Mucosa of descending colon (tissue), 3 donors: ENCODE results near the gene PLXNA4. TPM values are rescaled to one million over a fixed set of nuclear protein-coding genes. Genes with fewer than 3 reads are reported as not detected.

Source experiments
- ATAC-seq: fragments of 200-7000 bp; cut with Tn5 transposase; one replicate; pipeline ENCODE4 v1.9.1; 2020; ENCODE audit warnings: mild to moderate bottlenecking, moderate library complexity
- DNase-seq, 3 donors: peaks; one replicate each; pipeline ENCODE4 v3.0.0-alpha.2; 2020
- H3K36me3 ChIP-seq: fragments of 200-600 bp; one replicate; pipeline ENCODE4 v1.8.0; 2021; ENCODE audit warnings: low read depth, mild to moderate bottlenecking
- H3K4me1 ChIP-seq: fragments of 200-600 bp; one replicate; pipeline ENCODE4 v1.8.0; 2021; ENCODE audit warnings: low read depth, mild to moderate bottlenecking
- H3K4me3 ChIP-seq: fragments of 200-600 bp; one replicate; pipeline ENCODE4 v1.8.0; 2021; ENCODE audit warnings: mild to moderate bottlenecking
- H3K9me3 ChIP-seq: fragments of 200-600 bp; one replicate; pipeline ENCODE4 v1.8.0; 2021; ENCODE audit warnings: mild to moderate bottlenecking
- intact Hi-C, 2 donors: fragments of 100-400 bp; cut with DNase I in 1 of 2; cut with micrococcal nuclease in 1 of 2; formaldehyde crosslinking; loops; one replicate each; pipeline versions ENCODE4 v1.11.0 to v1.11.1; 2022; cut with DNase I, micrococcal nuclease
- total RNA-seq, 3 donors: library from RNA; stranded (reverse); fragmentation: NEBNext Ultra II Directional in 2 of 3; extraction: Animal tissue kit (Norgen Biotek cat#: 25700) in 2 of 3; gene quantifications; one replicate each; pipeline versions ENCODE4 v1.2.1 to v1.2.4, GENCODE V29; 2021 to 2023
- TF ChIP-seq, protein P1 (sequence below): fragments of 200-600 bp; IDR thresholded peaks from one replicate; pipeline ENCODE4 v1.8.0; 2022; ENCODE audit warnings: antibody characterized with exemption, mild to moderate bottlenecking
- donor health status: DM: no; HTN: no; CAD: no; lungs with moderate emphysema.
- donor health status: DM: no; HTN: no; CAD: no.
- donor health status: DM: no; HTN: yes; CAD: no.

Gene PLXNA4
- total RNA-seq, 3 donors from 2014 or later, result 0.78 to 3.5 (median 2.7) TPM

DNA sequence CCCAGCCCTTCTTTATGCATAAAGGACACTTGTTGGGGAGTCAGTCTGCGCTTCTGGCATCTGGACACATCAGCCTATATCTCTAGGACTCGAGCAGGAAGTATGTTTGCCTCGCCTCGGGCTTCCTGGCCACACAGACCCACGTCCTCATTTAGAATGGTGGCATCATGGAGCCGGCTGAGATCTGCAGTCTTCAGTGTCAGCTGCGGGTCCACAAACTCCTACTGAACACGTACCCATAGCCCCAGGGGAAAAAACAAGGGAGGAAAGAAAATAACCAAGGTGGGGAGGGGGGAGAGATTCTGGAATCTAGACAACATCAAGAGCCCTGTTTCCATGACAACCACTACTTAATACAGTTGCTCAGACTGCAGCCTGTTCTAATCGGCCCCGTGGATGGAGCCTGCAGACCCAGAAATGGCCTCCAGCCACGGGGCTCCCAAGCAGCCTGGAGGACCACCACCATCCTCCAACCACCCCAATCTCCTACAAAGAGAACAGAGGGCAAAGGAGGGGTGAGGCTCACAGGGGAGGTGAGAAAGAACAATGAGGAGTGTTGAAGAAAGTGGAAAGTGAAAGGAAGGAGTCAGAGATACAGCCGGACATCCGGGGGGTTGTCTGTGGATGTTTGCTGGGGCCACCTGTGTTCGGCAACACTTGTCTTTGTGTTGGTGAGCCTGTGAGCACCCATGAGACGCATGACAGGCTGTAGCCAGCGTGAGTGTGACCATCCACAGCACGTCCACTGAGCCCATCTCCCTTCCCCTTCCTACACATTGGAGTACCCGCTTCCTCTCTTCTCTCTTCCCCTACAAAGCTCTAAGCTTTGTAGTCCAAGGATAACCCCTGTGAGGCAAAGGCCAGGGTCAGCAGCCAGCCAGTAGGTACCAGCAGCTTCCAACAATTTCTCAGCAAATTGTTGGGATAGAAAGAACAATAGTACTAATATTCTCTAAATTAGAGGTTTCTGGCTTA lies 141.0 kb downstream of the PLXNA4 start:
- no peak for ATAC-seq
- H3K36me3 ChIP-seq, result no peaks in the 10 kb centered on the region
- DNase-seq, result no peak
- TF ChIP-seq, protein P1, sequence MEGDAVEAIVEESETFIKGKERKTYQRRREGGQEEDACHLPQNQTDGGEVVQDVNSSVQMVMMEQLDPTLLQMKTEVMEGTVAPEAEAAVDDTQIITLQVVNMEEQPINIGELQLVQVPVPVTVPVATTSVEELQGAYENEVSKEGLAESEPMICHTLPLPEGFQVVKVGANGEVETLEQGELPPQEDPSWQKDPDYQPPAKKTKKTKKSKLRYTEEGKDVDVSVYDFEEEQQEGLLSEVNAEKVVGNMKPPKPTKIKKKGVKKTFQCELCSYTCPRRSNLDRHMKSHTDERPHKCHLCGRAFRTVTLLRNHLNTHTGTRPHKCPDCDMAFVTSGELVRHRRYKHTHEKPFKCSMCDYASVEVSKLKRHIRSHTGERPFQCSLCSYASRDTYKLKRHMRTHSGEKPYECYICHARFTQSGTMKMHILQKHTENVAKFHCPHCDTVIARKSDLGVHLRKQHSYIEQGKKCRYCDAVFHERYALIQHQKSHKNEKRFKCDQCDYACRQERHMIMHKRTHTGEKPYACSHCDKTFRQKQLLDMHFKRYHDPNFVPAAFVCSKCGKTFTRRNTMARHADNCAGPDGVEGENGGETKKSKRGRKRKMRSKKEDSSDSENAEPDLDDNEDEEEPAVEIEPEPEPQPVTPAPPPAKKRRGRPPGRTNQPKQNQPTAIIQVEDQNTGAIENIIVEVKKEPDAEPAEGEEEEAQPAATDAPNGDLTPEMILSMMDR, result no peak
- H3K4me1 ChIP-seq, result peaks cover 4% of the 10 kb centered on the region
- intact Hi-C loops, result no loop called here
- no peak overlapping the region for H3K4me3 ChIP-seq
- H3K9me3 ChIP-seq, result no peaks in the 10 kb centered on the region

DNA sequence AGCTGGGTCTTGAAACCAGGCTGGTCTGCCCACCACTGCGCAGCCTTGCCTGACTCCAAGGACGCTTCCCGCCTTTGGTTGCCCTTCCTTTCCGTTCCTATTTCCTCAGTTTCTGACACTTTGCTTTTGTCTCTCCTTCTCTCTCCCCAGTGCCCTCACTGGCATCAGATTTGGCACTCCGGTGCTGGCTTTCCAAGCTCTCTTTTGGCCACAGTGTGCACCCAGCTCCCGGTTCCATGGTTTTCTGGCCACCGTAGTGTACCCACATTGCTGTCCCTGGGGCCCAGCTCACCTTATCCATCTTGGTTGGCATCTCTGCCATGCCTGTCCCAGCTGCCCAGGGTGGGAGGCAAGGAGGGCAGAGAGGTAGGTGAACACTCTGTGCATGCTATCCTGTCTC lies 142.2 kb downstream of the PLXNA4 start:
- ATAC-seq (no peak), DNase-seq (no peak)
- Histone ChIP-seq H3K9me3 (no peaks in the 10 kb centered on the region), H3K36me3 (no peaks in the 10 kb centered on the region), H3K4me1 (peaks cover 4% of the 10 kb centered on the region), H3K4me3 (no peak overlapping the region)
- intact Hi-C loops, result no loop called here
- TF ChIP-seq, protein P1, result no peak

DNA sequence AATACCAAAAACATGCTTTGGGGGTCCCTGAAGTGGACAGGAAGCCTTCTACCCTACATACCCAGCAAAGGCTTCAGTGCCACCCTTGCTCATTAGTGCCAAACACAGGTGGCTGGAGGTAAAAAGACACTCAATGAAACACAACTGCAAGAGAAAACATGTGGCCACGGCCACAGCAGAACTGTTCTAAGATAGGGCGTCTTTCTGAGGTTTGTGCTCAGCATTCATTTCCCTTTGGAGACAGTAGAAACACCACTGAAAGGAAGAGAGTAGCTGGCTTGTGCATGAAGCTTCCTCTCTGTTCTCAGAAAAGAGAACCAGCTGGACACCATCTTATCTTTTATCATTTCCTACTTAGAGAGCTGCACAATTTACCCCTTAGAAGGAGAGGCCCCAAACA lies 143.0 kb downstream of the PLXNA4 start:
- TF ChIP-seq, protein P1, result no peak
- intact Hi-C loops, result no loop called here
- no peaks in the 10 kb centered on the region for H3K9me3 ChIP-seq
- peaks cover 4% of the 10 kb centered on the region for H3K4me1 ChIP-seq
- no peak for DNase-seq
- H3K36me3 ChIP-seq, result no peaks in the 10 kb centered on the region
- no peak overlapping the region for H3K4me3 ChIP-seq
- ATAC-seq, result no peak

DNA sequence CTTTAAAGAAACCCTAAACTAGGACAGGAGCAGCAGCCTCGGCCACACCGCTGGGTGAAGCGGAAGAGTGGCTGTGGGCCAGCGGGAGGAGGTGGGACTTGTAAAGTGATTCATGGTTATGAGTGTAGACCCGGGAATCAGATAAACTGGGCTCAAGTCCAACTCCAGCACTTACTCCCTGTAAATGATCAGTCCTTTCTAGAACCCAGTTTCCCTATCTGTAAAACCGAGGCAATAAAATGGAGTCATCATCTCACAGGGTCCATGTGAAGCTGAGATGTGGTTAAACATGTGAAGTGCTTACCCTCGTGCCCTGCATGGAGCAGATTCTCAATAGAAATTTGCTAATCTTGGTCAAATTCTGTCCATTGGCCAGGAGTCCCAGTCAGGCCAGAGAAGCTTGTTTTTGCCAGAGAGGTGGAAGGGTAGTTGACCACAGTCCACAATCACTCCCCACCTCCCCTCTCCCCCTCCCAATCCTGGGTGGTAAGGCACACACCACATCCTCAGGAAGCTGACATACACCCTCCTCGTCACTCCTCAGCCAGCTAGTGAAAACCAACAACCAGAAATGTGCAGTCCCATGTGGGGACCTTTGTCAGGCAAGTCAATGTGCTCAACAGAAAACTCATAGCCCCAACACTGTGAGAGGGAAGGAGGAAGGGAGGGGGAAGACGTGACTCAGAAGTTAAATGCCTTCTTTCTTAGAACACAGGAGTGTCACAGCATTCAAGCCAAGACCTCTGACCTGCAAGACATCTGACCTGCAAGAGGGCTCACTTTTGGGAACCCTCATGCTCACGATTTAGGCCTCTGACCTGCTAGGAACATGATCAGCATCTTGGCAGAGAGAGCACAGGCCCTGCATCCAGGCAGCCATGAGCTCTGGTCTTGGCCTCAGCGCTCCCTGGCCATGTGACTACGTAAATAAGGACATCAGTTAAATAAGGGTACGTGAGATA lies 145.1 kb downstream of the PLXNA4 start:
- Histone ChIP-seq H3K9me3 (no peaks in the 10 kb centered on the region), H3K4me1 (peaks cover 4% of the 10 kb centered on the region), H3K4me3 (no peak overlapping the region), H3K36me3 (no peaks in the 10 kb centered on the region)
- intact Hi-C loops, result no loop called here
- TF ChIP-seq, protein P1, result no peak
- DNase-seq (peak; percentile 76 to 77 (median 77)), ATAC-seq (peak; percentile 91)

DNA sequence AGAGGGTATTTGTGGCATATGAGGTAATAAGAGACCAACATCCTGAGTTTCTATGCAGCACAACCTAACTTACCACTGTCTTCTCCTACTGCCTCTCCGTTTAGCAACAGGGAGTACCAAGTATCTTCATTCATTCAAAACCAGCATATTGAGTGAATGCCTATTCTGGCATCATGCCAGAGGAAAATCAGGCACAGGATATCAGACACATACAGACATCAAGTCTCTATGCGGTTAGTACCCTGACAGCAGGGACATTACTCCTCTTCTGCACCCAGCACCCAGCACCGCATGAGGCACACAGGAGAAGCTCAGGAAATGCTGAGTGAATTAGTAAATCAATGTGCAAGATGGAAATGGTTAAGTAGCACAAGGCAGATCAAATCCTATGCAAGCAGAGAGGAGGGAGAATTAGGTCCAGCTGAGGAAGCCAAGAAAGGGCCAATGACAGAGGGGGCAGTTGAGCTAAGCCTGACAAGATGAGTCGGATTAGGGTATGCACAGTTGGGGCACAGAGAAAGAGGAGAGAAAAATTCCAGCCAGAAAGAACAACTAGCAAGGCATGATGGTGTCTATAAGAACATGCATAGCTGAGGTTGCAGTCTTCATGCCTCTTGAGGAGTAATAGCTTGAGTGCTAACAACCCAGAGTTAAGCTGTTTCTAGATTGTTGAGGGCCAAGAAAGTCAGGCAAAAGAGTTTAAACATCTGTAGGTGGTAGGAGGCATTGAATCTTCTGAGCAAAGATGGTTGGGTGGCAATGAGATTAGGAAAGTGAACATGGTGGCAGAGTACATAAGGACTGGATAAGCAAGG lies 146.0 kb downstream of the PLXNA4 start:
- H3K4me1 ChIP-seq, result peaks cover 4% of the 10 kb centered on the region
- H3K9me3 ChIP-seq, result no peaks in the 10 kb centered on the region
- intact Hi-C loops, result no loop called here
- DNase-seq (no peak), ATAC-seq (no peak)
- TF ChIP-seq, protein P1, result no peak
- no peak overlapping the region for H3K4me3 ChIP-seq
- H3K36me3 ChIP-seq, result no peaks in the 10 kb centered on the region
